Mucosa of rectum (tissue), 2 donors: ENCODE results near the gene MRPS10.
"Not testable (repeated sequence)": the region's sequence is repeated elsewhere in the genome, so short reads cannot be mapped to it uniquely, and the experiment has no call there.

Experiments used
- H3K27ac ChIP-seq, 2 donors: one replicate each; pipeline ENCODE4 v1.7.0; 2013; ENCODE audit warnings: inconsistent platforms in 2 of 2, low read depth in 2 of 2, low read length in 2 of 2
- H3K27me3 ChIP-seq, 2 donors: one replicate each; pipeline ENCODE4 v1.7.0; 2013; ENCODE audit warnings: low read length in 2 of 2; ENCODE audit not compliant: control insufficient read depth in 2 of 2, insufficient read depth in 2 of 2
- H3K36me3 ChIP-seq, 2 donors: one replicate each; pipeline ENCODE4 v1.7.0; 2013; ENCODE audit warnings: low read length in 2 of 2; ENCODE audit not compliant: control insufficient read depth in 2 of 2, insufficient read depth in 2 of 2
- H3K4me1 ChIP-seq, 2 donors: one replicate each; pipeline ENCODE4 v1.7.0; 2013; ENCODE audit warnings: low read length in 2 of 2, mild to moderate bottlenecking in 1 of 2; ENCODE audit not compliant: control insufficient read depth in 2 of 2, insufficient read depth in 2 of 2
- H3K4me3 ChIP-seq, 2 donors: one replicate each; pipeline ENCODE4 v1.7.0; 2013; ENCODE audit warnings: low read length in 2 of 2
- H3K9ac ChIP-seq, 2 donors: one replicate each; pipeline ENCODE4 v1.7.0; 2013; ENCODE audit warnings: low read length in 2 of 2, low read depth in 1 of 2, mild to moderate bottlenecking in 1 of 2
- H3K9me3 ChIP-seq, 2 donors: one replicate each; pipeline ENCODE4 v1.7.0; 2013; ENCODE audit warnings: low read length in 2 of 2; ENCODE audit not compliant: control insufficient read depth in 2 of 2
- donor health status: healthy.
- donor health status: Normal muscosa, but diverticular disease.

MRPS10 gene

GRCh38 chr6:42182101-42182500 lies 35.6 kb downstream of the MRPS10 start:
- H3K36me3 ChIP-seq, result no peaks in the 10 kb centered on the region
- peaks cover 0 to 3% of the 10 kb centered on the region in 2 donors for H3K27me3 ChIP-seq
- H3K9me3 ChIP-seq, result no peaks in the 10 kb centered on the region
- H3K9ac ChIP-seq, result no peak overlapping the region
- H3K27ac ChIP-seq, result no peak overlapping the region
- no peak overlapping the region for H3K4me3 ChIP-seq
- H3K4me1 ChIP-seq, result peaks cover 0 to 3% of the 10 kb centered on the region in 2 donors

- H3K9me3 ChIP-seq, result no peaks in the 10 kb centered on the region
- no peaks in the 10 kb centered on the region for H3K27me3 ChIP-seq
- H3K9ac ChIP-seq, result no peak overlapping the region
- H3K4me3 ChIP-seq, result no peak overlapping the region
- no peak overlapping the region for H3K27ac ChIP-seq
- H3K4me1 ChIP-seq, result peaks cover 0 to 3% of the 10 kb centered on the region in 2 donors
- H3K36me3 ChIP-seq, result no peaks in the 10 kb centered on the region
Measured at GRCh38 chr6:42179945-42180313, 37.7 kb downstream of the MRPS10 start.

GRCh38 chr6:42179261-42179944 lies 38.3 kb downstream of the MRPS10 start:
- no peaks in the 10 kb centered on the region for H3K36me3 ChIP-seq
- H3K27me3 ChIP-seq, result no peaks in the 10 kb centered on the region
- H3K27ac ChIP-seq, result no peak overlapping the region
- no peaks in the 10 kb centered on the region for H3K9me3 ChIP-seq
- no peak overlapping the region for H3K4me3 ChIP-seq
- peaks cover 0 to 3% of the 10 kb centered on the region in 2 donors for H3K4me1 ChIP-seq
- no peak overlapping the region for H3K9ac ChIP-seq

- no peak overlapping the region for H3K9ac ChIP-seq
- H3K27ac ChIP-seq, result no peak overlapping the region
- no peak overlapping the region for H3K4me3 ChIP-seq
- H3K9me3 ChIP-seq, result no peaks in the 10 kb centered on the region
- H3K36me3 ChIP-seq, result no peaks in the 10 kb centered on the region
- H3K27me3 ChIP-seq, result no peaks in the 10 kb centered on the region
- H3K4me1 ChIP-seq, result peaks cover 0 to 3% of the 10 kb centered on the region in 2 donors
Measured at GRCh38 chr6:42177514-42178364, 39.9 kb downstream of the MRPS10 start.

- no peak overlapping the region for H3K9ac ChIP-seq
- no peaks in the 10 kb centered on the region for H3K27me3 ChIP-seq
- H3K9me3 ChIP-seq, result no peaks in the 10 kb centered on the region
- H3K27ac ChIP-seq, result no peak overlapping the region
- H3K4me1 ChIP-seq, result peaks cover 2 to 6% of the 10 kb centered on the region in 2 donors
- no peak overlapping the region for H3K4me3 ChIP-seq
- H3K36me3 ChIP-seq, result no peaks in the 10 kb centered on the region
Measured at GRCh38 chr6:42176981-42177380, 40.7 kb downstream of the MRPS10 start.

- Histone ChIP-seq H3K4me1 (peaks cover 2 to 4% of the 10 kb centered on the region in 2 donors), H3K9ac (no peak overlapping the region), H3K4me3 (no peak overlapping the region), H3K27ac (no peak overlapping the region), H3K36me3 (no peaks in the 10 kb centered on the region), H3K9me3 (no peaks in the 10 kb centered on the region), H3K27me3 (no peaks in the 10 kb centered on the region)
Measured at GRCh38 chr6:42175860-42176259, 41.8 kb downstream of the MRPS10 start.

- Histone ChIP-seq H3K27ac (no peak within 1 kb of the TSS), H3K36me3 (no peaks in the 10 kb centered on the region), H3K9me3 (no peaks in the 10 kb centered on the region), H3K9ac (no peak within 1 kb of the TSS), H3K4me1 (peaks cover 2 to 4% of the 10 kb centered on the region in 2 donors), H3K4me3 (no peak within 1 kb of the TSS), H3K27me3 (no peaks in the 10 kb centered on the region)
Measured at GRCh38 chr6:42173101-42173500, 44.6 kb downstream of the MRPS10 start, which contains the start of gene GUCA1A. TSS of gene GUCA1A (plus strand) at chr6:42173364. CDS start at chr6:42173614, 250 bp downstream.

GRCh38 chr6:42171813-42172581 lies 45.7 kb downstream of the MRPS10 start:
- Histone ChIP-seq H3K36me3 (no peaks in the 10 kb centered on the region), H3K27ac (no peak overlapping the region), H3K9ac (no peak overlapping the region), H3K4me3 (no peak overlapping the region), H3K27me3 (no peaks in the 10 kb centered on the region), H3K9me3 (no peaks in the 10 kb centered on the region), H3K4me1 (peaks cover 2 to 4% of the 10 kb centered on the region in 2 donors)

- H3K27me3 ChIP-seq, H3K4me3 ChIP-seq, H3K9me3 ChIP-seq: not testable (repeated sequence)
Measured at GRCh38 chr6:42169780-42170179, 47.9 kb downstream of the MRPS10 start.

GRCh38 chr6:42168650-42169049 lies 49.0 kb downstream of the MRPS10 start:
- H3K4me3 ChIP-seq, result no peak overlapping the region

More at GRCh38 chr6:42169780-42170179, 47.9 kb downstream of the MRPS10 start:
- not testable (repeated sequence) for H3K9ac ChIP-seq, H3K27ac ChIP-seq, H3K36me3 ChIP-seq
- H3K4me1 ChIP-seq, result peaks cover 6 to 11% of the 10 kb centered on the region in 2 donors

More at GRCh38 chr6:42168650-42169049, 49.0 kb downstream of the MRPS10 start:
- H3K27me3 ChIP-seq, result no peaks in the 10 kb centered on the region
- H3K27ac ChIP-seq, result no peak overlapping the region
- H3K4me1 ChIP-seq, result peaks cover 6 to 11% of the 10 kb centered on the region in 2 donors
- no peaks in the 10 kb centered on the region for H3K9me3 ChIP-seq
- H3K36me3 ChIP-seq, result no peaks in the 10 kb centered on the region
- no peak overlapping the region for H3K9ac ChIP-seq
